DND-41 (cell line): ENCODE results near the gene OGDHL.

Experiments
- ATAC-seq: fragments of 200-7000 bp; cut with Tn5 transposase; 3 replicates; pipeline ENCODE4 v1.9.1; 2021; ENCODE audit warnings: low read depth; ENCODE audit not compliant: insufficient read depth
- DNase-seq: peaks from one replicate; pipeline ENCODE4 v3.0.0-alpha.2; 2020
- H2AFZ ChIP-seq: 2 replicates; pipeline ENCODE4 v1.6.0; 2012; ENCODE audit warnings: low read depth, low read length
- H3K27ac ChIP-seq: 2 replicates; pipeline ENCODE4 v1.5.1; 2012; ENCODE audit warnings: low read length, inconsistent platforms
- H3K27me3 ChIP-seq: fragments of 200-600 bp; sonication (generic); 2 replicates; pipeline ENCODE4 v1.6.0; 2012; ENCODE audit warnings: low read length, mild to moderate bottlenecking, inconsistent platforms; ENCODE audit not compliant: insufficient read depth, poor library complexity
- H3K36me3 ChIP-seq: 2 replicates; pipeline ENCODE4 v1.5.1; 2012; ENCODE audit warnings: low read length, inconsistent platforms; ENCODE audit not compliant: insufficient read depth
- H3K4me1 ChIP-seq: 2 replicates; pipeline ENCODE4 v1.5.1; 2012; ENCODE audit warnings: mild to moderate bottlenecking, low read length; ENCODE audit not compliant: insufficient read depth
- H3K4me2 ChIP-seq: 2 replicates; pipeline ENCODE4 v1.6.0; 2012; ENCODE audit warnings: mild to moderate bottlenecking, moderate library complexity, low read length, inconsistent platforms; ENCODE audit not compliant: insufficient read depth
- H3K4me3 ChIP-seq, 2 experiments: fragments of 200-600 bp in 1 of 2; shearing (Covaris generic) in 1 of 2; 2 replicates each; pipeline ENCODE4 v1.5.1; 2012 to 2016; ENCODE audit warnings: inconsistent platforms in 2 of 2, low read length in 2 of 2, mild to moderate bottlenecking in 2 of 2, low read depth in 1 of 2, moderate library complexity in 1 of 2
- H3K79me2 ChIP-seq: 2 replicates; pipeline ENCODE4 v1.6.0; 2012; ENCODE audit warnings: low read length, inconsistent platforms; ENCODE audit not compliant: insufficient read depth
- H3K9ac ChIP-seq: 2 replicates; pipeline ENCODE4 v1.6.0; 2012; ENCODE audit warnings: low read depth, mild to moderate bottlenecking, inconsistent platforms, low read length, moderate library complexity
- H3K9me3 ChIP-seq: 2 replicates; pipeline ENCODE4 v1.5.1; 2012; ENCODE audit warnings: low read length, moderate library complexity, mild to moderate bottlenecking, inconsistent platforms; ENCODE audit not compliant: insufficient read depth, severe bottlenecking
- H4K20me1 ChIP-seq: 2 replicates; pipeline ENCODE4 v1.6.0; 2012; ENCODE audit warnings: low read length; ENCODE audit not compliant: insufficient read depth
- EZH2 ChIP-seq: IDR thresholded peaks from 3 replicates; pipeline ENCODE4 v1.6.1; 2012; ENCODE audit warnings: borderline replicate concordance, low read depth, mild to moderate bottlenecking, moderate library complexity, low read length, inconsistent platforms; ENCODE audit not compliant: severe bottlenecking
- TF ChIP-seq, protein P1 (sequence below): IDR thresholded peaks from 2 replicates; pipeline ENCODE4 v1.5.1; 2012; ENCODE audit warnings: borderline replicate concordance, low read length, moderate library complexity, mild to moderate bottlenecking; ENCODE audit not compliant: poor library complexity, severe bottlenecking; ENCODE audit errors: extremely low read depth

The OGDHL gene

GRCh38 chr10:49769692-49770091, 7.6 kb upstream of the OGDHL start:
- no peaks in the 10 kb centered on the region for H3K9me3 ChIP-seq
- H4K20me1 ChIP-seq = no peaks in the 10 kb centered on the region
- no peak overlapping the region for H2AFZ ChIP-seq
- no peak overlapping the region for H3K4me3 ChIP-seq
- H3K9ac ChIP-seq = no peak overlapping the region
- TF ChIP-seq, protein P1, sequence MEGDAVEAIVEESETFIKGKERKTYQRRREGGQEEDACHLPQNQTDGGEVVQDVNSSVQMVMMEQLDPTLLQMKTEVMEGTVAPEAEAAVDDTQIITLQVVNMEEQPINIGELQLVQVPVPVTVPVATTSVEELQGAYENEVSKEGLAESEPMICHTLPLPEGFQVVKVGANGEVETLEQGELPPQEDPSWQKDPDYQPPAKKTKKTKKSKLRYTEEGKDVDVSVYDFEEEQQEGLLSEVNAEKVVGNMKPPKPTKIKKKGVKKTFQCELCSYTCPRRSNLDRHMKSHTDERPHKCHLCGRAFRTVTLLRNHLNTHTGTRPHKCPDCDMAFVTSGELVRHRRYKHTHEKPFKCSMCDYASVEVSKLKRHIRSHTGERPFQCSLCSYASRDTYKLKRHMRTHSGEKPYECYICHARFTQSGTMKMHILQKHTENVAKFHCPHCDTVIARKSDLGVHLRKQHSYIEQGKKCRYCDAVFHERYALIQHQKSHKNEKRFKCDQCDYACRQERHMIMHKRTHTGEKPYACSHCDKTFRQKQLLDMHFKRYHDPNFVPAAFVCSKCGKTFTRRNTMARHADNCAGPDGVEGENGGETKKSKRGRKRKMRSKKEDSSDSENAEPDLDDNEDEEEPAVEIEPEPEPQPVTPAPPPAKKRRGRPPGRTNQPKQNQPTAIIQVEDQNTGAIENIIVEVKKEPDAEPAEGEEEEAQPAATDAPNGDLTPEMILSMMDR = no peak
- TF ChIP-seq EZH2 = no peak
- no peaks in the 10 kb centered on the region for H3K36me3 ChIP-seq
- H3K27ac ChIP-seq = no peak overlapping the region
- no peak for DNase-seq
- no peaks in the 10 kb centered on the region for H3K4me1 ChIP-seq
- no peaks in the 10 kb centered on the region for H3K27me3 ChIP-seq
- no peak overlapping the region for H3K4me2 ChIP-seq
- H3K79me2 ChIP-seq = no peaks in the 10 kb centered on the region
- ATAC-seq = no peak

DNA sequence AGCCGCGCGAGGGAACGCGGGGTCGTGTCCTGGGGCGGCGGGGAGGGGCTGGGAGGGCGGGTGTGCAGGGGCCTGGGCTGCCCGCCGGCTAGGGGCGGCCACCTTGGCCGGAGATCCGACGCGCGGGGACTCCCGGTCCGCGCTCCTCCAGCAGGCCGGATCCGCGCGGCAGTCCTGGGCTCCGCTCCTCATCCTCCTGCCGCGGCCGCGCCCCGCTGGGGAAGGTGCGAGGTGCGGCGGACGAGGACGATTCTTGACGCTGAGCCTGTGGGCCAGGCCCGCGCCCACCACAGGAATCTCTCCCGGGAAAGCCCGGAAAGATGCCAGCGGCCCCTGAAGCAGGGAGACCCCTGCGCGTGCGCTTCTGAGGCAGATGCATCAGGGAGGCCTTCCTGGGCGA, 6.6 kb upstream of the OGDHL start:
- no peak for DNase-seq
- Histone ChIP-seq H2AFZ (no peak overlapping the region), H3K4me1 (no peaks in the 10 kb centered on the region), H3K27me3 (no peaks in the 10 kb centered on the region), H3K36me3 (no peaks in the 10 kb centered on the region), H3K9me3 (no peaks in the 10 kb centered on the region), H3K9ac (no peak overlapping the region), H3K4me2 (no peak overlapping the region), H3K79me2 (no peaks in the 10 kb centered on the region), H4K20me1 (no peaks in the 10 kb centered on the region), H3K4me3 (no peak overlapping the region), H3K27ac (no peak overlapping the region)
- ATAC-seq = no peak
- TF ChIP-seq, protein P1 = no peak
- TF ChIP-seq EZH2 = no peak

DNA sequence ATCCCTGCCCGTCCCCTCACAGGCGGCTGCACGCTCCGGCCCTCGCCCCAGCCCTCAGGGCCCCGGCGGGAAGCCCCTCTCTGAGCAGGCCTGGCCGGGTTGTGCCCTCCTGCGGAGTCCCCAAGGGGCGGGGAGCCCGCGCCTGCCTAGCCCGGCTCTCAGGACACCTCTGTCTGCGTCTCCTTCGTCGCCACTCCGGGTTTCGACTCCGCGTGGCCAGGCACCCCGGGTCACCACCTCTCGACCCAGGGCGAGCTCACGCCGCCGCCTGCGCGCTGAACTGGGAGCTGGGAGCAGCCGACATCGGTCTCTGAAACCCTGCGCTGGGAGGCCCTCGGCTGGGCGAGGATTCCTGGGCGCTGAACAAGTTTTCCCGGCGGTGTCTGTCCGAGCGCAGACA, 6.2 kb upstream of the OGDHL start:
- Histone ChIP-seq H3K4me3 (no peak overlapping the region), H3K9ac (no peak overlapping the region), H2AFZ (no peak overlapping the region), H3K9me3 (no peaks in the 10 kb centered on the region), H3K4me2 (no peak overlapping the region), H3K4me1 (no peaks in the 10 kb centered on the region), H4K20me1 (no peaks in the 10 kb centered on the region), H3K36me3 (no peaks in the 10 kb centered on the region), H3K27ac (no peak overlapping the region), H3K79me2 (no peaks in the 10 kb centered on the region), H3K27me3 (no peaks in the 10 kb centered on the region)
- no peak for TF ChIP-seq EZH2
- TF ChIP-seq, protein P1 = no peak
- ATAC-seq (no peak), DNase-seq (no peak)

DNA sequence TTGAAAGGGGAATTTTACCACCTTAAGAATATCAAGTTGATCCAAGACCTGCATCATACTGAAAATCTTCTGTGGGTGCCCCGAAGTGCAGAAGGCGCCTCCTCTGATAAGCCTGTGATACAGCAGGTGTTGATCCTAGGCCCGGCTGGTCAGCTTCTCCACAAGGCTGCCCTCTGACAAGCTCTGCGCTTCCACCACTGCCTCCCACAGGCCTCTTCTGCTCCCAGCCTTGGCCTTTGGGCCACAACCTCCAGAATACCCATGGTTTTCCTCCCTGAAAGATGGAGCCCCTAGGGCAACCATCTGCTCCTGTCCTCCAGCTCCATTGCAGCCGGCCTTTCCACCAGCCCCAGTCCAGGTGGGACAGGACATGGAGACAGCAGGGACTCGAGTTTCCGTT, 5.6 kb upstream of the OGDHL start:
- no peak for DNase-seq
- no peak overlapping the region for H3K27ac ChIP-seq
- H3K4me2 ChIP-seq = no peak overlapping the region
- no peaks in the 10 kb centered on the region for H3K9me3 ChIP-seq
- H3K4me3 ChIP-seq = no peak overlapping the region
- no peaks in the 10 kb centered on the region for H3K4me1 ChIP-seq
- no peaks in the 10 kb centered on the region for H3K36me3 ChIP-seq
- no peaks in the 10 kb centered on the region for H3K27me3 ChIP-seq
- TF ChIP-seq EZH2 = no peak
- TF ChIP-seq, protein P1 = no peak
- no peak overlapping the region for H2AFZ ChIP-seq
- no peaks in the 10 kb centered on the region for H3K79me2 ChIP-seq
- H4K20me1 ChIP-seq = no peaks in the 10 kb centered on the region
- H3K9ac ChIP-seq = no peak overlapping the region
- no peak for ATAC-seq
